ENCODE results near the gene RPS15.
A peak's percentile ranks its signal among the peaks of the same experiment; 100 is the strongest.

The RPS15 gene

GRCh38 chr19:1401889-1402217 lies 36.3 kb upstream of the RPS15 start:
- no peak for DNase-seq (ENCODE audit: low read depth in 2 of 2)

GRCh38 chr19:1402411-1403070 lies 35.7 kb upstream of the RPS15 start:
- DNase-seq (ENCODE audit: low read depth in 2 of 2): no peak

DNA sequence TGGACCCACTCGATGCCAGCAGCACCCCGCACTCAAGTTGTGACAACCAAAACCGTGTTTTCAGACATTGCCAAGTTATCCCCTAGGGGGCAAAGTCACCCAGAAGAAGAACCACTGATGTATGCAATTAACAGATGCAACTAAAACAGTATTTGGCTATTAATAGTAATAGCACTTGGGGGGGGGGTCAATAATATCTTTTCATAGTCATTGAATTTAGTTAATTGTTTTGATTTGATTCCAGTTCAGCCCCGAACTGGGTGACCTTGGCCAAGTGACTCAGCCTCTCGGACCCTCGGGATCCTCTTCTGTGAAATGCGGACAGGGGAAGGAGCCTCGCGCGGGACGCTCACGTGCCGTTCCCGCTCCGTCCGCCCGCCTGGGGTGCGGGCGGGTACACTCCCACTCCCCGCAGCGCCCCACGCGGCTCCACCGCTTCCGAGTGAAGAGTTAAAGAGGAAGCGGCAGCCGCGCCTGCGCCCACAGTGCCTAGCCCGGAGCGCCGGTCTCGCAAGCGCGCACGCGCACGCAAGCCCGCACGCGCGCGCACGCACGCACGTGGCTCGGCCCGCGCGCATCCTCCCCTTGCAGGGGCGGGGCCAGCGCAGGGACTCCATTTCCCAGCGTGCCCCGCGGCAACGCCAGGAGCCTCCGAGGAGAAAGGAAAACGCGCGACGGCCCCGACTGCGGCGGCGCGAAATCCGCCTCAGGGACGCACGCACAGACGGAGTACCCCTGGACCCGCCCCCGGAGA lies 31.2 kb upstream of the RPS15 start:
- peak; percentile 98 to 99 for DNase-seq (ENCODE audit: low read depth in 2 of 2)

- peak in 1 of 2 experiments; percentile 14 for DNase-seq (ENCODE audit: low read depth in 2 of 2)
Measured at GRCh38 chr19:1407528-1408299, 30.5 kb upstream of the RPS15 start, which contains the start of gene DAZAP1. Gene DAZAP1 (plus strand): TSS chr19:1407586. CDS start chr19:1407774, 188 bp downstream.

- peak; percentile 29 to 36 for DNase-seq (ENCODE audit: low read depth in 2 of 2)
Measured at GRCh38 chr19:1408300-1409203, 29.6 kb upstream of the RPS15 start.

- no peak for DNase-seq (ENCODE audit: low read depth in 2 of 2)
Measured at GRCh38 chr19:1409204-1410005, 28.8 kb upstream of the RPS15 start.

- DNase-seq (ENCODE audit: low read depth in 2 of 2): no peak
Measured at GRCh38 chr19:1410136-1410786, 27.9 kb upstream of the RPS15 start.

- DNase-seq (ENCODE audit: low read depth in 2 of 2): no peak
Measured at GRCh38 chr19:1410789-1411188, 27.4 kb upstream of the RPS15 start.

GRCh38 chr19:1411255-1412191 lies 26.7 kb upstream of the RPS15 start:
- no peak for DNase-seq (ENCODE audit: low read depth in 2 of 2)

DNA sequence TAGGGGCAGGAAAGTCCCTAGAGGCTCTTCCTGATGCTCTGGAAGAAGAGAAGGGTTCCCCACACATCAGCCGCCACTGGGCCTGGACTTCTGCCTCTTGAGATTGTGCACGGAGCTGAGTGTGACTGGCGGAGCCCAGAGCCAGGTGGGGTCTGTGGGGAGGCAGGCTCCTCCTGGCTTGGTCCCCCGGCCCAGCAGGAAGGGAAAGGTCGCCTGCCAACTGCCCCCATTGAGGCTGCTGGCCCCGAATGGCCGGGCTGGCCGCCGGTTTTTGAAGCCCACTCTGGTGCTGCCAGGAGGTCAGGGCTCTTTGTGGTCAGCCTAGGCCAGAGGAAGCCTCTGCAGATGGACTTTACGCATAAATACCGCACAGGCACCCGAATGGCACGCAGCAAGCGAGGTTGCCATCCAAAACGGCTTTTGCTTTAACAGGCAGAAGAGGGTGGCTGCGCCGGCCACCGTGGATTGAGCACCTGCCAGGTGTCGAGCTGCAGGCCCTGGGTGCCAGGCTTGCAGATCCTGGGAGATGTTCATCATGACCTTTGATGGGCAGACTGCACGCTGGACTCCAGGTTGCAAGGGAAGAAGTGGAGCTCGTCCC lies 25.8 kb upstream of the RPS15 start:
- DNase-seq (ENCODE audit: low read depth in 2 of 2): no peak

DNA sequence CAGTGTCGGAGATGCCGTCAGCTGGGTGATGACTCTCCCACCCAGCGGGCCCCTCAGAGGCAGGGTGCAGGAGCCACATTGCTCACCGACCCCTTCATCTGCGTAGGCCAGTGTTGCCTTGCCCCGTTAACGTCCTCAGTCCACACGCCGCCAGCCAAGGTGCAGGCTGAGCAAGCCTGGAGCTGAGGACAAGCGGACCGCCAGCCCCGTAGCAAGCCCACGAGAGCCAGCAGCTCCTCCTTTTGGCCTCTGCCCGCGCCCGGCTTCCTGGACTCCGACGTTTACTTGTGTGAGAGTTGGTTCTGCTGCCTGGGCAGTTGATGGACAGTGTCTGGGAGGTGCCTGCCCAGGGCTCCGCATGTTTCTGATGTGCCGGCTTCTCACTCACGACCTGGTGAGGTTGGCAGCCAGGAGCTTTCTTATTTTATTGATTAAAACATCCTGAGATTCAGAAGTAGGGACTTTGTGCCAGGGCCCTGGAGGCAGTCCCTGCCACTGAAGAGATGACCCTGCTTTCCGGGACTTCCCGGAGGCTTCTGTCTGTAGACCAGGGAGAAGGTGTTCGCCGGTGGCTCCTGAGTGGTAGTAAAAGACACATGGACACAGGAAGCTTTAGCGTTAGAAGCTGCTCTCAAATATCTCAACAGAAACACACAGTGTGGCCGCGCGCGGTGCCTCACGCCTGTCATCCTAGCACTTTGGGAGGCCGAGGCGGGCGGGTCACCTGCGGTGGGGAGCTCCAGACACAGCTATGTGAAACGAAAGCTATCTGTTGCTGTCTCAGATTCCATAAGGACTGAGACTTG lies 25.0 kb upstream of the RPS15 start:
- DNase-seq (ENCODE audit: low read depth in 2 of 2): no peak

DNA sequence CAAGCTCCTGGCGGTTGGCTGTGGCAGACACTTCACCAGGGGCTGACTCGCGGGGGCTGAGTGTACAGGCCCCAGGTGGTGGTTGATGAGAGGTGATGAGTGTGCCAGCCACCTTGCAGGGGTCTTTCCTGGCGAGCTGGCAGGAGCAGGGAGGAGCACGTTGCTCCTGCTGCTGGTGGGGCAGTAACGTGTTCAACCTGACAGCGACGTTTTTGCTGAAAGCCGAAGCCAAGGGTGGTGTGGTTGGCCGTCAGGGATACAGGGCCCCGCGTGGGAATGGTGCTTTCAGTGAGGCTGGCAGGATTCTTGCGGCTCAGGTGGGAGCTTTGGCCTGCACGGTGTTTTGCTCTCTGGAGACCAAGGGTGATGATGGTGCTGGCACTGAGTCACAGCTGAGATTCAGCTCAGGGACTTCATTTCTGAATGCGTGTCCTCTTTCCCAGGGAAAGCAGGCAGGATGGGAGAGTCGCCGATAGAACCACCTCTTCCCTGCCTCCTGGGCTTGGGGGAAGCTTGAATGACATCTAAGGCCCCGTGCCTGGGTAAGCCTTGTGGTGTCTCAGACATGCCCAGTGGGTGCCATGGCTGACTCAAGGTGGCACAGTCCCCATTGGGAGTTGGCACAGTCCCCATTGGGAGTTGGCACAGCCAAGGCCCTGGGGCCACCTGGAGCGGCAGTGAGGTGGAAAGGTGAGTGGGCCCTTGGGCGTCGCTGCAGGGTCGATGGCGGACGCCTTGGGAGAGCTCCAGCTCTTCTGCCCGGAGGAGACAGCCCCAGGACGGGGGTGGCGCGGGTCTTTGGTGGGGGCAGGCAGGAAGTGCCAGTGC lies 22.0 kb upstream of the RPS15 start:
- no peak for DNase-seq (ENCODE audit: low read depth in 2 of 2)

DNA sequence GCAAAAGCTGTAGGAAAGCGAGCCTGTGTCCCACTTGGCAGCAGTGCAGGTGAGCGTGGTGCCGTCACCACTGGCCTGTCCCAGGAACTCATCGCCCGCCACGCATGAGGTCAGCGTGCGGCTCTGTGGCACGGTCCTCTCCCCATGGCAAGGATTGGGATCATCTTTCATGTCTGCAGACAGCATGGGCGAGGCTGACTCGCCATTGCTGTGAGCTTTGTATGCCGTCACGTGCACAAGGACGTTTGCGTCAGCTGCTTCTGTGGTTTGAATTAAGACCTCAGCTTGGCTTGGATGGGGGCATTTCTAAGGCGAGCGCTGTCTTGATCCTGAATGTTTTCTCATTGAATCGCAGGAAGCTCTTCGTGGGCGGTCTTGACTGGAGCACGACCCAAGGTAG lies 21.1 kb upstream of the RPS15 start:
- DNase-seq (ENCODE audit: low read depth in 2 of 2): no peak

GRCh38 chr19:1417681-1418495 lies 20.3 kb upstream of the RPS15 start:
- no peak for DNase-seq (ENCODE audit: low read depth in 2 of 2)

- DNase-seq (ENCODE audit: low read depth in 2 of 2): no peak
Measured at GRCh38 chr19:1418496-1418775, 19.8 kb upstream of the RPS15 start.

DNA sequence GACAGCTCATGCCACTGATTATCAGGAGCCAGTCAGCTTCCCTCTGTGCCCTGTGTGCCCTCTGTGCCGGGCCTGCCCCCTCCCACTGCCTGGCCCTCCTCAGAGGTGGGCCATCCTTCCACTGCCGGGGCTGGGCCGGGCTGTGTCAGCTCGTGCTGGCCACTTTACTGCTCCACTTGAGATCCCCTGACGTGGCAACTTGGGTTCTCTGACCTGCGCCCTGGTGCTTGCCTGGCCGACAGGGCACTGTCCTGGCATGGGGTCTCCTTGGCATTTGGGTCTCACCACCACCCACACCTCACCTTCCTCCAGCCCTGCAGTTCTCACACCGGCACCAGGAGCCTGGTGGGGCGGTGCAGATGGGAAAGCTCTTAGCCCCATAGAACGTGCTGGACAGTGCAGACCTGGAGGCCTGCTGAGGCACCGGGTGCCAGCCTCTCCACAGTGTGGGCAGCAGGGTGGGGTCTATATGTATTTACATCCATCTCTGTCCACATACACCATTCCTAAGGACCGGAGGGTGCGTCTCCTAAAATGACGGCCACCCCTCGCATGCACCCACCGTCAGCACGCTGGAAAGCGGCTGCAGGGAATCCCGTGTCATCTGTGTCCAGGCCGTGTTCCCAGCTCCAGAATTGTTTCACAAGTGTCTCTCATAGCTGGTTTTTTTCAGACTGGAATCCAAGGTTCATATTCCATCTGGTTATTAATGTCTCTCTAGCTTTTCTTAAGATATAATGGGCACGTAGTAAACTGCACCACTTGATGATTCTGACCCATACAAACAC lies 19.1 kb upstream of the RPS15 start:
- DNase-seq (ENCODE audit: low read depth in 2 of 2): no peak

All from stimulated activated CD4-positive, alpha-beta T cell treated with anti-CD3 and anti-CD28 coated beads, Interleukin-12 subunit alpha, Interleukin-12 subunit beta, amount 100 ng/mL, for 24 hours (primary cell).